AG04449 (cell line): Measurements from ENCODE around the gene GJB5.
"Not testable (repeated sequence)": the region's sequence is repeated elsewhere in the genome, so short reads cannot be mapped to it uniquely, and the experiment has no call there.

Source experiments
- CTCF ChIA-PET: fragments of 350-600 bp; formaldehyde crosslinking; extraction: SDS; loops from one replicate; lab custom pipeline; 2021; ENCODE audit warnings: antibody characterized with exemption; lab: Yijun Ruan, JAX
- POLR2A ChIA-PET: fragments of 400-600, 350-600 bp; formaldehyde crosslinking; extraction: SDS; loops from one replicate; lab custom pipeline; 2020; ENCODE audit warnings: antibody characterized with exemption, inconsistent platforms; lab: Yijun Ruan, JAX
- DNase-seq: peaks from one replicate; pipeline ENCODE4 v3.0.0-alpha.2; 2010; ENCODE audit warnings: low read depth, low spot score
- H3K4me3 ChIP-seq: 2 replicates; pipeline ENCODE4 v1.5.1; 2011; ENCODE audit warnings: low read depth, mild to moderate bottlenecking, control low read depth, low read length
- CTCF ChIP-seq: IDR thresholded peaks from one replicate; pipeline ENCODE4 v1.5.1; 2011; ENCODE audit warnings: mild to moderate bottlenecking, moderate library complexity, low read length, control low read depth, inconsistent platforms; ENCODE audit not compliant: insufficient read depth; ENCODE audit errors: missing control alignments

The GJB5 gene

DNA sequence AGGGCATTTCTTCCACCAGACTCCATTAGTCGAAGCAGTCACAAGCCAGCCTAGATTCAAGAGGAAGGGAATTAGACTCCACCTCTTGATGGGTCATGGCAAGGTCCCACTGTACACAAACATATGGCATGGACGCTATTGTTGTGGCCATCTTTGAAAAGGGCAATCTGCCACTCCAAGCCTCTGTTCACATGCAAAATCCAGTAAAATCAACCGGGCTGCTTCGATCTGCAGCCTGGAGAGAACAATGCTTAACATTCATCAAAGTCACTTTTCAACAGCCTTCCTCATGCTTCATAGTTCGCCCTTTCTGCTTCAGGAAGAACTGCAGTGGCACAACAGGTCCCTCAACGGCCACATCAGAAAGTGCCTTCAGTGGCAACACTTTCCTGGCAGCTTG lies 28.0 kb upstream of the GJB5 start:
- CTCF ChIA-PET: no interaction called here
- POLR2A ChIA-PET: no interaction called here
- no peak for TF ChIP-seq CTCF
- no peak for DNase-seq
- no peak overlapping the region for H3K4me3 ChIP-seq

DNA sequence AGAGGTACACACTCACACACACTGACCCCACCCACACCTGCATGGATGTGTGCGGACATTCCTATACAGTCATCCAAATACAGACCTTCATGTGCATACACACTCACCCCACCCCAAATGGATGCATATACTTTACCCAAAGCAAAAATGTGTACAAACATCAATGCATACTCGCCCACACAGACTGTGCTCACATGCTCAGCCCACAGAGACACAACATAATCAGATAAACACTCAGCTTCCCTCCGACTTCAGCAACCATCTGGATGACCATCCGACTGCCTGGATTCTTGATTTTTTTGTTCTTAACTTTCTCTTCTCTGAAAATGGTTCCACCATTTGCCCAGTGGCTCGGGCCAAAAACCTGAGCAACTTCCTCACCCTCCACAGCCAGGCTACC lies 24.4 kb upstream of the GJB5 start:
- CTCF ChIA-PET: interaction anchor here (2.1 kb wide), 1 partner anchor 11 kb away, joined by 11 read pairs; no protein-coding TSS in a partner anchor
- TF ChIP-seq CTCF: no peak
- POLR2A ChIA-PET: interaction anchor here (0.7 kb wide), 1 partner anchor 17 kb away, joined by 3 read pairs; no protein-coding TSS in a partner anchor
- H3K4me3 ChIP-seq: no peak overlapping the region
- no peak for DNase-seq

DNA sequence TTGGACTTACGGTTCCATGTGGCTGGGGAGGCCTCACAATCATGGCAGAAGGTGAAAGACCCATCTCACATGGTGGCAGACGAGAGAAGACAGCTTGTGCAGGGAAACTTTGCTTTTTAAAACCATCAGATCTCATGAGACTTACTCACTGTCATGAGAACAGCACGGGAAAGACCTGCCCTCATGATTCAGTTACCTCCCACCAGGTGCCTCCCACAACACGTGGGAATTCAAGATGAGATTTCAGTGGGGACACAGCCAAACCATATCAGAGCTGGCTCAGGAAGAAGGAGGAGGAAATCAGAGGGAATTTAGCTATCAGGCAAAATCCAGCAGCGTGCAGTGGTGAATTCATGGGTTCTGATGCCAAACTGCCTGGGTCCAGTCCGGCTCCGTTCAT lies 22.0 kb upstream of the GJB5 start:
- POLR2A ChIA-PET, DNase-seq, H3K4me3 ChIP-seq, CTCF ChIA-PET: not testable (repeated sequence)

GRCh38 chr1:34736692-34737091 lies 18.2 kb upstream of the GJB5 start:
- ChIA-PET CTCF (no interaction called here), POLR2A (no interaction called here)
- TF ChIP-seq CTCF: no peak
- no peak overlapping the region for H3K4me3 ChIP-seq
- DNase-seq: no peak

- DNase-seq, H3K4me3 ChIP-seq, POLR2A ChIA-PET: not testable (repeated sequence)
- CTCF ChIA-PET: interaction anchor here (0.5 kb wide), 1 partner anchor 299 kb away, joined by 3 read pairs; no protein-coding TSS in a partner anchor
These were observed 17.6 kb upstream of the GJB5 start for GRCh38 chr1:34737236-34737635.

GRCh38 chr1:34739613-34740012 lies 15.2 kb upstream of the GJB5 start:
- POLR2A ChIA-PET: no interaction called here
- no peak for TF ChIP-seq CTCF
- H3K4me3 ChIP-seq: no peak overlapping the region
- DNase-seq: no peak
- CTCF ChIA-PET: interaction anchor here (0.8 to 1.0 kb wide), 2 partner anchors 280 to 1107 kb away, joined by 3 read pairs; no protein-coding TSS in a partner anchor

DNA sequence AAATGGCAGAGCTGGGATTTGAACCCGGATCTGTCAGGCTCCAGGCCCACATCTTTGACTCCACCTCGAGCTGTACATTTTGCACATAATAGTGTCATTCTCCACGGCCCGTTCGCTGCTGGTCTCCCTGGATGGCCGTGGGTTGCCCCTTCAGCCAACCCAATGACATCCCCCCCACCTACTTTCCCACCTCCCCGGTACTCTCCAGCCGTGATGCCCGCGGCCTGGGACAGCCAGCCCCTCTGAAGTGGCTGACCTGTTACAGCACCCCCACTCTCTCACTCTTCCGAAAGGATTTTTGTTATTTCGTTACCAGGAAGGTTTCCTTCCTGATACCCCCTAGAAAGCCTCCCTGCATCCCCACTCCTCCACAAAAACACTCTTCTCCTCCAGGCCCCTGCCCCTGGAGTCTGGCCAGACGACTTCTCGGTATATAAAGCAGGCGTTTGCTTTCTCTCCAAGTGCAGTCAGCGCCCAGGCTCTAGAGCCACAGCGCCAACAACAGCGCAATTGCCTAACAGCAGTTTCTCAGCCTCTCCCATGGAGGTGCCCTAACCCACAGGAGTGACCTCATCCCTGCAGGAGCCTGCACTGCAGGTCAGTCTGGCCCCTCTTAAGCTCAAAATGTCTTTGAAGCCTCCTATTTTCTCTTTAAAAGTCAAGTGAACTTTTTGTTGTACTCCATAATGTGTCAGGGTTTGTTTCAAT lies 14.5 kb upstream of the GJB5 start:
- no peak overlapping the region for H3K4me3 ChIP-seq
- ChIA-PET POLR2A (no interaction called here), CTCF (interaction anchor here (0.8 to 2.7 kb wide), 4 partner anchors 10 to 1108 kb away, joined by 3 to 11 read pairs (median 3); no protein-coding TSS in a partner anchor)
- no peak for TF ChIP-seq CTCF
- no peak for DNase-seq
